ENCODE results near the gene TBX2. TPM values are rescaled to one million over a fixed set of nuclear protein-coding genes. Genes with fewer than 3 reads are reported as not detected.

TBX2 gene
- total and polyA plus RNA-seq, 2 of the 13 experiments (the other 11 are each of a cell fraction or from before 2014, with no cell fraction given): 2.8 to 15.3 TPM

- no peak for TF ChIP-seq ZNF574 (CRISPR knock-in tag; IDR thresholded peaks at IDR 0.05)
- TF ChIP-seq RELA (CRISPR knock-in tag; IDR thresholded peaks at IDR 0.05): no peak
- TF ChIP-seq HNF4A (CRISPR knock-in tag; IDR thresholded peaks at IDR 0.05): peak; percentile 75
- 0 out of 2 replicates have a peak, but pooled peaks have one; percentile 24 for TF ChIP-seq FOXA3 (CRISPR knock-in tag; IDR thresholded peaks at IDR 0.05)
- peak; percentile 66; the same call in 1 of the 2 replicates for TF ChIP-seq ZSCAN29 (CRISPR knock-in tag; conservative IDR thresholded peaks at IDR 0.05)
- TF ChIP-seq BRF2 (CRISPR knock-in tag; IDR thresholded peaks at IDR 0.05): 0 out of 2 replicates have a peak, but pooled peaks have one; percentile 19
- peak; percentile 16; the same call in 1 of the 2 replicates for TF ChIP-seq ZBTB43 (CRISPR knock-in tag; conservative IDR thresholded peaks at IDR 0.05)
- 0 out of 2 replicates have a peak, but pooled peaks have one; percentile 10 for TF ChIP-seq ZFP90 (CRISPR knock-in tag; IDR thresholded peaks at IDR 0.05; ENCODE audit: borderline replicate concordance)
- 0 out of 2 replicates have a peak, but pooled peaks have one; percentile 55 for TF ChIP-seq SMAD3 (CRISPR knock-in tag; IDR thresholded peaks at IDR 0.05)
- TF ChIP-seq LCORL (IDR thresholded peaks at IDR 0.05): 0 out of 2 replicates have a peak, but pooled peaks have one; percentile 32
- no peak for TF ChIP-seq LCORL (CRISPR knock-in tag; IDR thresholded peaks at IDR 0.05)
- 0 out of 2 replicates have a peak, but pooled peaks have one; percentile 14 for TF ChIP-seq BCL6 (CRISPR knock-in tag; IDR thresholded peaks at IDR 0.05)
- peak; percentile 5; the same call in 1 of the 2 replicates for TF ChIP-seq POGK (CRISPR knock-in tag; conservative IDR thresholded peaks at IDR 0.05)
- TF ChIP-seq ZNF3 (CRISPR knock-in tag; IDR thresholded peaks at IDR 0.05): peak; percentile 89
- no peak for TF ChIP-seq MXD1 (CRISPR knock-in tag; IDR thresholded peaks at IDR 0.05)
- TF ChIP-seq ZNF205 (CRISPR knock-in tag; IDR thresholded peaks at IDR 0.05): no peak
- no peak; the same call in 1 of the 2 replicates for TF ChIP-seq SALL1 (CRISPR knock-in tag; IDR thresholded peaks at IDR 0.05)
- no peak for TF ChIP-seq ZNF775 (CRISPR knock-in tag; IDR thresholded peaks at IDR 0.05; ENCODE audit: borderline replicate concordance)
- no peak for TF ChIP-seq LBX2 (CRISPR knock-in tag; IDR thresholded peaks at IDR 0.05; ENCODE audit: borderline replicate concordance)
- TF ChIP-seq HNRNPH1 (optimal IDR thresholded peaks at IDR 0.05; ENCODE audit: low read depth, low read length): no peak
Measured at GRCh38 chr17:61362852-61363600, 36.6 kb upstream of the TBX2 start (continued).
